Activated naive CD4-positive, alpha-beta T cell treated with anti-CD3 and anti-CD28 coated beads, Interleukin-2, amount 50 U/mL, for 24 hours (primary cell): Measurements from ENCODE around the gene LLGL1.

ENCODE experiments used
- H3K27ac Mint-ChIP-seq: one replicate; pipeline ENCODE4 v1.8.0; 2021; ENCODE audit warnings: mild to moderate bottlenecking, mixed read lengths
- H3K27me3 Mint-ChIP-seq: one replicate; pipeline ENCODE4 v1.8.0; 2021; ENCODE audit warnings: mixed read lengths
- H3K36me3 Mint-ChIP-seq: one replicate; pipeline ENCODE4 v1.8.0; 2021; ENCODE audit warnings: mixed read lengths
- H3K4me1 Mint-ChIP-seq: one replicate; pipeline ENCODE4 v1.8.0; 2021; ENCODE audit warnings: mixed read lengths
- H3K4me3 Mint-ChIP-seq: one replicate; pipeline ENCODE4 v1.8.0; 2021; ENCODE audit warnings: mild to moderate bottlenecking, mixed read lengths
- H3K9me3 Mint-ChIP-seq: one replicate; pipeline ENCODE4 v1.8.0; 2021; ENCODE audit warnings: mixed read lengths

Gene LLGL1

DNA sequence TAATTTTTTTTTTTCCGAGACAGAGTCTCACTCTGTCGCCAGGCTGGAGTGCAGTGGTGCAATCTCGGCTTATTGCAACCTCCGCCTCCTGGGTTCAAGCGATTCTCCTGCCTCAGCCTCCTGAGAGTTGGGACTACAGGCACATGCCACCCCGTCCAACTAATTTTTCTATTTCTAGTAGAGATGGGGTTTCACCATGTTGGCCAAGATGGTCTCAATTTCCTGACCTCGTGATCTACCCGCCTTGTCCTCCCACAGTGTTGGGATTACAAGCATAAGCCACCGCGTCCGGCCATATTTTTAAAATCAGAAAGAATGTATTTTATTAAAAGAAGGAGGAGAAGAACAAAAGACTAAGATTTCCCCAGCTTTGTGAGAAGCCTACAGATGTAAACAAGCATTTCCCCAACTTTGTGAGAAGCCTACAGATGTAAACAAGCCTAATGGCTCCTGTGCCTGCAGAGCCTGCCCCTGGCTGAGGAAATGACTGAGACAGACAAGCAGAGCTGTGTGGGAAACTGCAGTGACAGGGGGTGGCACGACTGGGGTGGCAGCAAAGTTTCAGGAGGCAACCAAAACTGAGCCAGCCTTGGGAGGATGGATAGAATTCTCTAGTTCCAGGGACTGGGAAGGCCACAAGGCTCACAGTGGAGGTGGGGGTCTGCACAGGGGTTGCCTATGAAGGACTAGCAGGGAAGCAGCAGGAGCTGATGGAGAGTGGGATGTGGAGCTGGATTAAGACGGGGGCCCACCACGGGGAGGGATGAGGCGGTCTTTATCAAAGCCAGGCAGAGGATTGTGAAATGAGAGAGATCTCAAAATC lies 66.5 kb downstream of the LLGL1 start:
- Mint-ChIP-seq H3K4me3 (no peak overlapping the region), H3K27me3 (no peaks in the 10 kb centered on the region), H3K27ac (no peak overlapping the region), H3K36me3 (peaks cover 9% of the 10 kb centered on the region), H3K4me1 (no peaks in the 10 kb centered on the region), H3K9me3 (no peaks in the 10 kb centered on the region)
